Glutamatergic neuron (in vitro differentiated cells): ENCODE data around the gene FRMD3. TPM values are rescaled to one million over a fixed set of nuclear protein-coding genes. Genes with fewer than 3 reads are reported as not detected.

Source experiments
- DNase-seq: peaks from one replicate; pipeline ENCODE4 v3.0.0; 2022
- H3K27ac Mint-ChIP-seq: one replicate; pipeline ENCODE4 v1.8.0; 2020; ENCODE audit warnings: mild to moderate bottlenecking, mixed read lengths, inconsistent platforms; ENCODE audit not compliant: unreplicated experiment
- H3K27me3 Mint-ChIP-seq: one replicate; pipeline ENCODE4 v1.8.0; 2020; ENCODE audit warnings: mild to moderate bottlenecking, moderate library complexity, mixed read lengths, inconsistent platforms; ENCODE audit not compliant: unreplicated experiment
- H3K36me3 Mint-ChIP-seq: one replicate; pipeline ENCODE4 v1.8.0; 2020; ENCODE audit warnings: mild to moderate bottlenecking, mixed read lengths, inconsistent platforms; ENCODE audit not compliant: unreplicated experiment
- H3K4me1 Mint-ChIP-seq: one replicate; pipeline ENCODE4 v1.8.0; 2020; ENCODE audit warnings: mild to moderate bottlenecking, low read depth, mixed read lengths, inconsistent platforms; ENCODE audit not compliant: unreplicated experiment
- H3K4me3 Mint-ChIP-seq: one replicate; pipeline ENCODE4 v1.8.0; 2020; ENCODE audit warnings: mild to moderate bottlenecking, mixed read lengths, inconsistent platforms; ENCODE audit not compliant: unreplicated experiment
- H3K9me3 Mint-ChIP-seq: one replicate; pipeline ENCODE4 v1.8.0; 2020; ENCODE audit warnings: mild to moderate bottlenecking, moderate library complexity, mixed read lengths, inconsistent platforms; ENCODE audit not compliant: unreplicated experiment
- total RNA-seq: library from RNA; stranded (reverse); fragmentation: NEBNext Ultra II Directional; extraction: Animal tissue kit (Norgen Biotek cat#: 25700); gene quantifications from one replicate; pipeline ENCODE4 v1.2.1, GENCODE V29; 2021; ENCODE audit not compliant: unreplicated experiment
- TF ChIP-seq, protein P1 (sequence below): fragments of 200-600 bp; sonication (generic); IDR thresholded peaks from one replicate; pipeline ENCODE4 v1.5.0; 2021; ENCODE audit not compliant: partially characterized antibody, unreplicated experiment

The FRMD3 gene
- total RNA-seq, 1 donor from 2014 or later, result 20.7 TPM

DNA sequence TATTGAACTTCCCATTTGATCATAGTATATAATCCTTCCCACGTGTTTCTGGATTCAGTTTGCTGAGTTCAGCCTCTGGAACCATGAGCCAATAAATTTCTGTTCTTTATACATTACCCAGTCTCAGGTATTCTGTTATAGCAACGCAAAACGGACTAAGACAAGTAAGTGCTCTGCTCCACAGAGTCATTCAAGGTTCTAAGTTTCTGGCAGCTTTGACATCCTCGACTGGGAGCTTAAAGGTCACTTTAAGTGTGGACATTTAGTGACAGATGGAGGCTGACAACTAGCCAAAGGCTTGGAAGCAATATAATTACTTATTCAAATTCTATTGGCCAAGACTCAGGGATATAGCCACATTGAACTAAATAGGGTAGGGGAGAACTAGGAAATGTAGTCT is 297.5 kb downstream of the FRMD3 start:
- Mint-ChIP-seq H3K9me3 (peaks cover 6% of the 10 kb centered on the region), H3K4me1 (peaks cover 36% of the 10 kb centered on the region), H3K27ac (peak overlapping the region; percentile 57), H3K4me3 (peak overlapping the region; percentile 12), H3K27me3 (peaks cover 6% of the 10 kb centered on the region), H3K36me3 (peaks cover 4% of the 10 kb centered on the region)
- TF ChIP-seq, protein P1, sequence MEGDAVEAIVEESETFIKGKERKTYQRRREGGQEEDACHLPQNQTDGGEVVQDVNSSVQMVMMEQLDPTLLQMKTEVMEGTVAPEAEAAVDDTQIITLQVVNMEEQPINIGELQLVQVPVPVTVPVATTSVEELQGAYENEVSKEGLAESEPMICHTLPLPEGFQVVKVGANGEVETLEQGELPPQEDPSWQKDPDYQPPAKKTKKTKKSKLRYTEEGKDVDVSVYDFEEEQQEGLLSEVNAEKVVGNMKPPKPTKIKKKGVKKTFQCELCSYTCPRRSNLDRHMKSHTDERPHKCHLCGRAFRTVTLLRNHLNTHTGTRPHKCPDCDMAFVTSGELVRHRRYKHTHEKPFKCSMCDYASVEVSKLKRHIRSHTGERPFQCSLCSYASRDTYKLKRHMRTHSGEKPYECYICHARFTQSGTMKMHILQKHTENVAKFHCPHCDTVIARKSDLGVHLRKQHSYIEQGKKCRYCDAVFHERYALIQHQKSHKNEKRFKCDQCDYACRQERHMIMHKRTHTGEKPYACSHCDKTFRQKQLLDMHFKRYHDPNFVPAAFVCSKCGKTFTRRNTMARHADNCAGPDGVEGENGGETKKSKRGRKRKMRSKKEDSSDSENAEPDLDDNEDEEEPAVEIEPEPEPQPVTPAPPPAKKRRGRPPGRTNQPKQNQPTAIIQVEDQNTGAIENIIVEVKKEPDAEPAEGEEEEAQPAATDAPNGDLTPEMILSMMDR, result no peak
- DNase-seq, result no peak

DNA sequence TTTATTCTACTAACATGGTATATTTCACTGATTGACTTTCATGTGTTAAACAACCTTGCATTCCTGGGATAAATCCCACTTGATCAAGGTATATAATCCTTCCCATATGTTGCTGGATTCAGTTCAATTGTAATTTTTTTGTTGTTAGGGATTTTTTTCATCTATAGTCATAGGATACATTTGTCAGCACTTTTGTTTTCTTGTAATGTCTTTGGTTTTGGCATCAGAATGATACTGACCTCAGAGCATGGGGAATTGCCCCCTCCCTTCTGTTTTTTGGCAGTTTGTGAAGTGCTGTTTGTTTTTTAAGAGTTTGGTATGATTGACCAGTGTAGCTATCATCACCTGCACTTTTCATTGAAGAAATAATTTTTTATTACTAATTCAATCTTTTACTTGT is 298.5 kb downstream of the FRMD3 start:
- H3K4me1 Mint-ChIP-seq, result peaks cover 36% of the 10 kb centered on the region
- peak overlapping the region; percentile 89 for H3K27ac Mint-ChIP-seq
- DNase-seq, result no peak
- H3K27me3 Mint-ChIP-seq, result peaks cover 6% of the 10 kb centered on the region
- TF ChIP-seq, protein P1, result no peak
- peaks cover 6% of the 10 kb centered on the region for H3K9me3 Mint-ChIP-seq
- peak overlapping the region; percentile 28 for H3K4me3 Mint-ChIP-seq
- peaks cover 4% of the 10 kb centered on the region for H3K36me3 Mint-ChIP-seq

DNA sequence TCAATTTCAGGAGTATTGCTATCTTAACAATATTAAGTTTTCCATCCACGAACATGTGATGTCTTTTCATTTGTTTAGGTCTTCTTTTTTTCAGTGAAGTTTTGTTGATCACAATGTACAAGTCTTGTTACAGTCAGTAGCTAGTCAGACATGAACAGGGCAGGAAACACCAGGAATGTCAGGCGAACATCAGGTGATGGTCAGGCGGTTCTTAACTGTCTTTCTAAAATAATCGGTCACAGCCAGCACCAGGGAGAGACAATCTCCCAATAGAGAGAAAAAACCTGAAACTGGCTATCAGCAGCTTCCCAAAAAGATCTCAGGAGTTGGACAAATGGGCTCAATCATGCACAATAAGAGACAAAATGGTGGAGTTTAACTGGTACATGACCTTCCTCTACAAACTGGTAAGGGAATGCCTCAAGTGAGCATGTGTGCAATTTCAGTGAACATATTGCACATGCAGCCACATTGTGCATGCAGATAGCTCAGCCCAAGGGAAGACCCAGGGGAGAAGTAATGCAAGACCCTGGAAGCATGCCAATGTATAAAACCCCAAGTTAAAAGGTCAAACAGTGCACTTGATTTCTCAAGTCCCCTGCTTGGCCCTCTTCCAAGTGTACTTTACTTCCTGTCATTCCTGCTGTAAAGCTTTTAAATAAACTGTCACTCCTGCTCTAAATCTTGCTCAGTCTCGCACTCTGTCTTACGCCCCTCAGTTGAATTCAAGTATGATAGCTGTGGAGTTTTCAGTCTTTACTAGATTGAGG is 299.1 kb downstream of the FRMD3 start:
- peak; percentile 31 for DNase-seq
- peaks cover 4% of the 10 kb centered on the region for H3K36me3 Mint-ChIP-seq

DNA sequence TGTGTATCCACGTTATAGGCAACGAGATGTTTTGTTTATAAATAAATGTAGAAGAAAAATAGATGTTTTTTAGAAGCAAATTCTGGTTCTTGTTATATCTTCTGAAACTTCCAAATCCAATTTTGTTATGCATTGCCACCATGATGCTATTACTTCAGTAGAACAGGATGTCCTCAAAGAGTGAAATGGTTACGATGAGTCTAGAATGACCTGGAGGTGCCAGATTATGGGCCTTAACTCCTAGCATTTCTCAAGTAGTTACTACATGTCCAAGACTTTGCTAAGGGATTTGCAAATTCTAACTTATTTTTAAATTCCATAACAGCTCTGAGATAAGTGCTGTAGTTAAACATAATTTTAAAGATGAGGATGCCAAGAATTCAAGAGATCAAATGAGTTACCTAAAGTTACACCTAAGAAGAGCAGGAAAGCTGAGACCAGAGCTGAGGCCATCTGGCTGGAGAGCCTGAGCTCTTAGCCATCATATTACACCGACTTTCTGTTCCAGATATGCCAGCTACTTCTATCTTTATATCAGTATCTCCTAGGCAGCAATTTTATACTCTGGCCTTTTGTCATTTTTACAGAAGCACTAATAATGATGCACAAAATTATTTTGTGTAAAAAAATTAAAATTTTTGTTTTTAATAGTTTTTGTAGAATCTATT is 302.0 kb downstream of the FRMD3 start:
- H3K27ac Mint-ChIP-seq, result no peak overlapping the region
- no peak for DNase-seq

More for the DNA sequence above, 299.1 kb downstream of the FRMD3 start:
- Mint-ChIP-seq H3K4me3 (peak overlapping the region; percentile 31), H3K27me3 (peaks cover 6% of the 10 kb centered on the region), H3K4me1 (peaks cover 36% of the 10 kb centered on the region), H3K9me3 (peaks cover 6% of the 10 kb centered on the region), H3K27ac (peak overlapping the region; percentile 89)
- TF ChIP-seq, protein P1, result no peak

More for the DNA sequence above, 302.0 kb downstream of the FRMD3 start:
- no peak overlapping the region for H3K4me3 Mint-ChIP-seq
- peaks cover 6% of the 10 kb centered on the region for H3K27me3 Mint-ChIP-seq
- H3K4me1 Mint-ChIP-seq, result peaks cover 27% of the 10 kb centered on the region
- TF ChIP-seq, protein P1, result no peak
- no peaks in the 10 kb centered on the region for H3K36me3 Mint-ChIP-seq
- H3K9me3 Mint-ChIP-seq, result peaks cover 8% of the 10 kb centered on the region
